IgD-negative memory B cell (primary cell): ENCODE results near the gene DENND1B. TPM values are rescaled to one million over a fixed set of nuclear protein-coding genes. Genes with fewer than 3 reads are reported as not detected.

Experiments
- H3K27ac Mint-ChIP-seq, 3 donors: one replicate each; pipeline ENCODE4 v1.8.0; 2020 to 2022; ENCODE audit warnings: mild to moderate bottlenecking in 3 of 3, mixed read lengths in 3 of 3, moderate library complexity in 1 of 3
- H3K27me3 Mint-ChIP-seq: one replicate; pipeline ENCODE4 v1.8.0; 2021; ENCODE audit warnings: mixed read lengths
- H3K36me3 Mint-ChIP-seq: one replicate; pipeline ENCODE4 v1.8.0; 2020; ENCODE audit warnings: mild to moderate bottlenecking, mixed read lengths
- H3K4me1 Mint-ChIP-seq, 3 donors: one replicate each; pipeline ENCODE4 v1.8.0; 2020 to 2022; ENCODE audit warnings: mixed read lengths in 3 of 3, mild to moderate bottlenecking in 1 of 3
- H3K4me3 Mint-ChIP-seq, 4 donors: one replicate each; pipeline ENCODE4 v1.8.0; 2020 to 2022; ENCODE audit warnings: mild to moderate bottlenecking in 4 of 4, mixed read lengths in 4 of 4, moderate library complexity in 3 of 4
- H3K9me3 Mint-ChIP-seq, 3 donors: one replicate each; pipeline ENCODE4 v1.8.0; 2020 to 2021; ENCODE audit warnings: mixed read lengths in 3 of 3, mild to moderate bottlenecking in 1 of 3
- polyA plus RNA-seq: library from polyadenylated mRNA; unstranded; fragments of 300-500 nt; fragmentation: Illumina TruSeq; gene quantifications from one replicate; pipeline ENCODE4 v1.2.3, GENCODE V29; 2021

Gene DENND1B
- polyA plus RNA-seq, 1 donor from 2014 or later = 10.5 TPM

- Mint-ChIP-seq H3K4me1 (peaks cover 0 to 4% (median 0%) of the 10 kb centered on the region in 3 donors), H3K4me3 (no peak overlapping the region), H3K9me3 (no peaks in the 10 kb centered on the region), H3K27ac (peak overlapping the region in 1 of 3 donors; percentile 55), H3K36me3 (peaks cover 5% of the 10 kb centered on the region), H3K27me3 (no peaks in the 10 kb centered on the region)
Measured at GRCh38 chr1:197621761-197622160, 153.5 kb downstream of the DENND1B start.

DNA sequence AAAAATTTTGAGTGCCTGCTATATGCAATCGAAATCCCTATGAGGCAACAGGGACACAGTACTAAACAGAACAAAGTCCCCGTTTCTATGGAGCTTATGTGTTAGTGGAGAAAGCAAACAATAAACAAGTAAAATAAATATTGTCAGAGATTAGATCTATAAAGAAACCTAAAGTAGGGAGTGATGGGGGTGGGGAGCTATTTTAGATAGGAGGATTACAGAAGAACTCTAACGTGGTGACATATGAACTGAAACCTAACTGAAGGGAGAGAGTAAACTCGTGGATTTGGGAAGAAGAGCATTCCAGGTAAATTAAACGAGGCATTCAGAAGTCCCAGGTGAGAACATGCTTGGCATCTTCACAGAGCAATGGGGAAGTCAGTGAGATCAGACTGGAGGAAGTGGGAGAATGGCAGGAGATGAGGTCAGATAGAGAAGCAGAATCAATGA, 154.5 kb downstream of the DENND1B start:
- H3K27me3 Mint-ChIP-seq = no peaks in the 10 kb centered on the region
- H3K36me3 Mint-ChIP-seq = no peaks in the 10 kb centered on the region
- H3K27ac Mint-ChIP-seq = peak overlapping the region in 1 of 3 donors; percentile 28
- H3K4me1 Mint-ChIP-seq = no peaks in the 10 kb centered on the region
- no peak overlapping the region for H3K4me3 Mint-ChIP-seq
- H3K9me3 Mint-ChIP-seq = no peaks in the 10 kb centered on the region

DNA sequence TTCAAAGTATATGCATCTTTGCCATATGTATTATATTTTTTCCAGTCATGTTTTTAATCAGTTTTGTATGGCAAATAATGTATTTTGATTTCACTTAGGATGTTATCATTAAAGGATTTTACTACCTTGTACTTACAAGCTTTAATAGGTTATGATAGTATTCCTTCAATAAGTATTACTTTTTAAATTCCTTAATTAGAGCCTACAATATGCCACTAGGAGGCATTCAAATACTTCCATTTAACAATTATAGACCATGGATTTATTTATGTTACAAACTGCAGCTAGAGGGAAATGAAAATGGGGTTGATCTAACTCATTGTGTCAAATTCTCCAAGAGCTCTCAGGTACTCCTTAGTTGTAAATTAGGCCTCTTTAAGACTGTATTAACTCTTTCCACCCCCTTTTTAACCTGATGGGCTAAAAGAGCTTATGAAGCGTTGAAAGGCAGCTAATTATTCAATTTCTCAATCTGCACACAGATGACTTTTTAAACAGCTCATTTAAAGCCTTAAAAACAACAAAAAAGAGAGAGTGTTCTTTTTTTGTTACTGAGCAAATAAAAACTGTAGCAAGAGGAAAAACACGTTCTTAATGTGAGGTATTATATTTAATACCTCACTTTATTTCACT, 156.2 kb downstream of the DENND1B start:
- no peaks in the 10 kb centered on the region for H3K4me1 Mint-ChIP-seq
- H3K36me3 Mint-ChIP-seq = no peaks in the 10 kb centered on the region
- H3K9me3 Mint-ChIP-seq = no peaks in the 10 kb centered on the region
- H3K4me3 Mint-ChIP-seq = no peak overlapping the region
- no peaks in the 10 kb centered on the region for H3K27me3 Mint-ChIP-seq
- no peak overlapping the region for H3K27ac Mint-ChIP-seq

DNA sequence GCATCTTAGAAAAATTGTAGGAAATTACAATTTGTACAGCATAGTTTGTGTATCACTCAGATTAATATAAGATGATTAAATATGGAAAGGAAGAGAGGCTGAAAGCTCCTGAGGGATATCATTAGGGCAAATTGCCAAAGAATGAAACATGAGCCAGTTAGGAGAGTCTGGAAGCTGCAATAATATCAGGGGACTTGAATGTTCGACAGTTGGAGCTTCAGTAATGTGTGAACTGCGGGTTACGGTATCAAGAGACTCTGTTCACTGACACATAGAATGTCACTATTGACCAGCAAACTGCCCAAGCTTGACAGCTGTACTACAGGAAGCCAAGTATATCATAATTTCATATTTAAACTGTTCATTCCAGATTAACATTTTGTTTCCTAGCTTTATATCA, 157.2 kb downstream of the DENND1B start:
- no peaks in the 10 kb centered on the region for H3K9me3 Mint-ChIP-seq
- no peaks in the 10 kb centered on the region for H3K27me3 Mint-ChIP-seq
- peak overlapping the region in 1 of 3 donors; percentile 26 for H3K27ac Mint-ChIP-seq
- no peaks in the 10 kb centered on the region for H3K36me3 Mint-ChIP-seq
- H3K4me3 Mint-ChIP-seq = no peak overlapping the region
- H3K4me1 Mint-ChIP-seq = no peaks in the 10 kb centered on the region

GRCh38 chr1:197615693-197616011, 159.6 kb downstream of the DENND1B start:
- H3K36me3 Mint-ChIP-seq = no peaks in the 10 kb centered on the region
- H3K27me3 Mint-ChIP-seq = no peaks in the 10 kb centered on the region
- H3K9me3 Mint-ChIP-seq = no peaks in the 10 kb centered on the region
- no peak overlapping the region for H3K4me3 Mint-ChIP-seq
- no peak overlapping the region for H3K27ac Mint-ChIP-seq
- no peaks in the 10 kb centered on the region for H3K4me1 Mint-ChIP-seq

DNA sequence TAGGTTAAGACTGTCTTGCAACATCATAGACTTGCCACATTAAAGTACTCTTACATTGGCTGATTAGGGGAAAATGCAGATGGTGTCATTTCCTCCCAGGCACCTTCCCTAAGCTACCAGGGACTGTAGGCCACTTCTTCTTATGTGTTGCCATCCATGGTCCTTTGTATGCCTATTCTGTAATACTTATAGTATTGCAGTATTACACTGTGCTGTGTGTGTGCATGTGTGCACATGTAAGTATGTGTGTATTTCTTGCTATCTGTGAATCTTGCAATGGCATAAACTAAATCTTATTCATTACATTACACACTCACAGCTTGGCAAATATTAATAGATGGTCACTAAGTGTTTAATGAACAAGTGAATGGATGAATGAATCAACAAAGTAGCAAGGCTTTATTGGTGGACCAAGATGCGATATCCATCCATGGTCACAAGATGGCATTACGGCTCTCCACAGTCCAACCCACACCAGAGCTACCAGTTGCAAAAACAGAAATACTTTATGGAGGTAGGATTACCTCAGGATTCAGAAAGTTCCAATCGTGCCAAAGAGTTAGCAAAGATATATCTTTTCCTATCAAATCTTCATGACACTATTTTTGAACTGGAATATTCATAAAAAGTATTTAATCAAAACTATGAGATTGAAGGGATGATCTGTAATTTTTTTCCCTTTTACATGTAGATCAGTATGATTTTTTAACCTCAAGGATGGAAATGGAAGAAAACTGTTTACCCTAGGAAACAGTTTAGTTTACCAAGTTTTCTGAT, 160.2 kb downstream of the DENND1B start:
- no peaks in the 10 kb centered on the region for H3K27me3 Mint-ChIP-seq
- H3K9me3 Mint-ChIP-seq = no peaks in the 10 kb centered on the region
- no peak overlapping the region for H3K27ac Mint-ChIP-seq
- H3K4me1 Mint-ChIP-seq = no peaks in the 10 kb centered on the region
- no peaks in the 10 kb centered on the region for H3K36me3 Mint-ChIP-seq
- no peak overlapping the region for H3K4me3 Mint-ChIP-seq

DNA sequence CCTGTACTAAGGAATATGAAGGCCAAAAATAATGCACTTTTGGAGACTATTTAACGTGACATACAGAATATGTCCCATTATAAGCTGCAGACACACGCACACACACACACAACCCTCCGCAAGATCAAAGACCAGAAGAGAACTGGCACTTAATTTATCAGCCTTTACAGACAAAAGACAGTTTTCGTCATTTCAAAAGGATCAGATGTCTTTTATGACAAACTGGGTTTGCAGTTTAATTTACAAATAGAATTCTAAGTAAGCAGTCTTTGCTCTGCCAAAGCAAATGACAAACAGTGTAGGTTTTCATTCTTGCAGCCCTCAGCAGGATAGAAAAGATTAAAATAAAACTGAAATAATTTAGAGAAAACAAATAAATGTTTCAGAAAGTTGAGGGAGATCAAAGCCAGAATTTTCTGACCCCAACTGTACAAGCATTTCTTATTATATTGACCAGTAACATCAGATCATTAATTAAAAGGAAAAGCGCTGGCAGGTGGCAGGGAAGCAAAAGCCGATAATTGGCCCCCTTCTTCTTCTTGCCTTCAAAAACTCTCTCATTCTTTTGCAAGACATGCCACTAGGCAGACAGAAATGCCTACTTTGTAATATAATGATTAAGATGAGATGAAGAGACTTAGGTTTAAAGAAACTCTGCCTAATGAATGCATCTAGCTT, 169.0 kb downstream of the DENND1B start:
- no peaks in the 10 kb centered on the region for H3K4me1 Mint-ChIP-seq
- no peak overlapping the region for H3K27ac Mint-ChIP-seq
- no peaks in the 10 kb centered on the region for H3K27me3 Mint-ChIP-seq
- no peaks in the 10 kb centered on the region for H3K36me3 Mint-ChIP-seq
- no peak overlapping the region for H3K4me3 Mint-ChIP-seq
- H3K9me3 Mint-ChIP-seq = no peaks in the 10 kb centered on the region

GRCh38 chr1:197604302-197604701, 171.0 kb downstream of the DENND1B start:
- Mint-ChIP-seq H3K36me3 (peaks cover 4% of the 10 kb centered on the region), H3K27me3 (no peaks in the 10 kb centered on the region), H3K4me3 (no peak overlapping the region), H3K4me1 (no peaks in the 10 kb centered on the region), H3K27ac (no peak overlapping the region), H3K9me3 (no peaks in the 10 kb centered on the region)

- Mint-ChIP-seq H3K9me3 (no peaks in the 10 kb centered on the region), H3K4me1 (no peaks in the 10 kb centered on the region), H3K36me3 (peaks cover 7% of the 10 kb centered on the region), H3K27ac (no peak overlapping the region), H3K4me3 (no peak overlapping the region), H3K27me3 (no peaks in the 10 kb centered on the region)
Measured at GRCh38 chr1:197600751-197601150, 174.5 kb downstream of the DENND1B start.

DNA sequence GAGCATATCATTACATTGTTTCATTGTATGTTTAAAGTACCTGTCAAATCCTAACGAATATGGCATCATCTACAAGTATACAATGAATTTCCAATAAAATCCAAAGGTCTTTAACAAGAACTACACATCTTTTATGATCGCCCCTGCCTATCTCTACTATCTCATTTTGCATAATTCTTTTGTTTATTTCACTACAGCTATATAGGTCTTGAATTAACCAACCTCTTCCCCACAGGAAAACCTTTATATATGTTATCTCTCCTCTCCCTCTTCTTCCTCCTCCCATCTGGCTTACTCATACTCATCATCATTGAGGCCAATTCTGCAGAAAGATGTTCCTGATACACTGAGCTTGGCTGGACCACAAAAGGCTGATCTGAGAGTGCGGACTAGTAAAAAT, 175.5 kb downstream of the DENND1B start:
- H3K4me1 Mint-ChIP-seq = no peaks in the 10 kb centered on the region
- H3K4me3 Mint-ChIP-seq = no peak overlapping the region
- no peaks in the 10 kb centered on the region for H3K27me3 Mint-ChIP-seq
- no peak overlapping the region for H3K27ac Mint-ChIP-seq
- no peaks in the 10 kb centered on the region for H3K9me3 Mint-ChIP-seq
- peaks cover 10% of the 10 kb centered on the region for H3K36me3 Mint-ChIP-seq

- Mint-ChIP-seq H3K36me3 (peaks cover 10% of the 10 kb centered on the region), H3K27ac (no peak overlapping the region), H3K9me3 (no peaks in the 10 kb centered on the region), H3K27me3 (no peaks in the 10 kb centered on the region), H3K4me3 (no peak overlapping the region), H3K4me1 (no peaks in the 10 kb centered on the region)
Measured at GRCh38 chr1:197598935-197599334, 176.3 kb downstream of the DENND1B start.

GRCh38 chr1:197595304-197595904, 179.9 kb downstream of the DENND1B start:
- Mint-ChIP-seq H3K27me3 (no peaks in the 10 kb centered on the region), H3K27ac (peak overlapping the region in 1 of 3 donors; percentile 9), H3K9me3 (no peaks in the 10 kb centered on the region), H3K4me1 (no peaks in the 10 kb centered on the region), H3K36me3 (peaks cover 17% of the 10 kb centered on the region), H3K4me3 (no peak overlapping the region)

DNA sequence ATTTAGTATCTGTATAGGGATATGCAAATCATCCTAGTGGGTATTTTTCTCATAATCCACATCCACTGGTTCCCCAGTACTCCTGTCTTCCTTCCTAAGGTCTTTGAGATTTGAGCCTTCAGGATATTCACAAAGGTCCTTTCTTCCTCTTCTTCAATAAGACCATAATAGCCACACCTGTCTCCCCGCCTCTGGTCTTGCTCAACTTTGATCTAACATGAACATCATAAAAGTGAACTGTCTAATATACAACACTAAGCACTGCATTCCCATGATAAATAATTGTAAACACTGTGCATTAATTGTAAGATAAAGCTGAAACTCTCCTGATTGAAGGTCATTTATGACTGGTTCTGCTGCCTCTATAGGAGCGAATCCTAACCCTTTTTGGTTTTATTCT, 184.6 kb downstream of the DENND1B start:
- no peaks in the 10 kb centered on the region for H3K4me1 Mint-ChIP-seq
- H3K27me3 Mint-ChIP-seq = no peaks in the 10 kb centered on the region
- no peaks in the 10 kb centered on the region for H3K9me3 Mint-ChIP-seq
- no peak overlapping the region for H3K4me3 Mint-ChIP-seq
- H3K36me3 Mint-ChIP-seq = peaks cover 23% of the 10 kb centered on the region
- H3K27ac Mint-ChIP-seq = peak overlapping the region in 1 of 3 donors; percentile 2

- Mint-ChIP-seq H3K4me3 (no peak overlapping the region), H3K27me3 (no peaks in the 10 kb centered on the region), H3K27ac (no peak overlapping the region), H3K9me3 (no peaks in the 10 kb centered on the region), H3K36me3 (peaks cover 18% of the 10 kb centered on the region), H3K4me1 (no peaks in the 10 kb centered on the region)
Measured at GRCh38 chr1:197585809-197586208, 189.5 kb downstream of the DENND1B start.

GRCh38 chr1:197577580-197577979, 197.7 kb downstream of the DENND1B start:
- Mint-ChIP-seq H3K9me3 (no peaks in the 10 kb centered on the region), H3K4me1 (no peaks in the 10 kb centered on the region), H3K36me3 (peaks cover 21% of the 10 kb centered on the region), H3K27ac (no peak overlapping the region), H3K27me3 (no peaks in the 10 kb centered on the region), H3K4me3 (no peak overlapping the region)
